Endothelial cell of umbilical vein (primary cell): ENCODE results near the gene WIZ. TPM values are rescaled to one million over a fixed set of nuclear protein-coding genes. Genes with fewer than 3 reads are reported as not detected.
"Not testable (repeated sequence)": the region's sequence is repeated elsewhere in the genome, so short reads cannot be mapped to it uniquely, and the experiment has no call there.

Experiments used
- BruUV-seq: library from RNA; stranded (reverse); fragments of 400-500 nt; replicated peaks from 2 replicates; lab custom pipeline; 2021; lab: Mats Ljungman, UMichigan
- CTCF ChIA-PET: fragments of 300-600, 350-600 bp; sonication (Branson Sonifier 250); formaldehyde crosslinking; loops from one replicate; lab custom pipeline; 2021; ENCODE audit warnings: antibody characterized with exemption, inconsistent platforms; lab: Charles Lee
- POLR2A ChIA-PET: fragments of 300-600, 350-600 bp; sonication (Branson Sonifier 250); formaldehyde crosslinking; loops from one replicate; lab custom pipeline; 2021; ENCODE audit warnings: antibody characterized with exemption, inconsistent platforms; lab: Charles Lee
- DNase-seq: peaks from one replicate; pipeline ENCODE4 v3.0.0-alpha.2; 2011; ENCODE audit warnings: low read depth, low spot score
- FAIRE-seq: peaks from 2 replicates; lab custom pipeline; 2011; peaks lifted over from hg19 to GRCh38; lab: Jason Lieb, UNC
- H2AFZ ChIP-seq: 2 replicates; pipeline ENCODE4 v1.6.0; 2012; ENCODE audit warnings: low read depth, low read length, control low read depth, inconsistent platforms
- H3K27ac ChIP-seq: 2 replicates; pipeline ENCODE4 v1.5.1; 2011; ENCODE audit warnings: low read depth, mild to moderate bottlenecking, control low read depth, low read length, moderate library complexity; ENCODE audit not compliant: insufficient read depth
- H3K27me3 ChIP-seq, 2 experiments: 2 replicates each; pipeline versions ENCODE4 v1.6.0 to v1.6.1; 2011; ENCODE audit warnings: low read length in 2 of 2, mixed read lengths in 1 of 2; ENCODE audit not compliant: control insufficient read depth in 2 of 2, insufficient read depth in 2 of 2
- H3K36me3 ChIP-seq, 2 experiments: 2 replicates in 1 of 2; 3 replicates in 1 of 2; pipeline ENCODE4 v1.5.1; 2011; ENCODE audit warnings: low read length in 2 of 2, mild to moderate bottlenecking in 1 of 2, moderate library complexity in 1 of 2; ENCODE audit not compliant: control insufficient read depth in 2 of 2, insufficient read depth in 2 of 2; ENCODE audit errors: extremely low read depth in 1 of 2
- H3K4me1 ChIP-seq: 3 replicates; pipeline ENCODE4 v1.5.1; 2011; ENCODE audit warnings: mild to moderate bottlenecking, low read length; ENCODE audit not compliant: control insufficient read depth, insufficient read depth; ENCODE audit errors: extremely low read depth
- H3K4me2 ChIP-seq: 2 replicates; pipeline ENCODE4 v1.6.1; 2011; ENCODE audit warnings: low read length, control low read depth, mixed read lengths; ENCODE audit not compliant: insufficient read depth
- H3K4me3 ChIP-seq, 3 experiments: fragments of 200-600 bp in 1 of 3; sonication (generic), shearing (Covaris generic) in 1 of 3; replicated peaks in 1 of 3; 2 replicates each; pipeline ENCODE4 v1.5.1; 2011 to 2016; ENCODE audit warnings: control low read depth in 3 of 3, low read length in 3 of 3, mild to moderate bottlenecking in 2 of 3, inconsistent platforms in 1 of 3, low read depth in 1 of 3, moderate library complexity in 1 of 3; ENCODE audit not compliant: insufficient read depth in 1 of 3
- H3K79me2 ChIP-seq: 2 replicates; pipeline ENCODE4 v1.6.0; 2012; ENCODE audit warnings: low read length, inconsistent platforms; ENCODE audit not compliant: control insufficient read depth, insufficient read depth
- H3K9ac ChIP-seq: replicated peaks from 2 replicates; pipeline ENCODE3; 2011; ENCODE audit warnings: low read length, control low read depth; ENCODE audit not compliant: insufficient read depth; ENCODE audit errors: extremely low read depth
- H3K9me1 ChIP-seq: replicated peaks from 3 replicates; pipeline ENCODE4 v1.6.0; 2011; ENCODE audit warnings: mild to moderate bottlenecking, low read length; ENCODE audit not compliant: control insufficient read depth, insufficient read depth; ENCODE audit errors: extremely low read depth
- H3K9me3 ChIP-seq: replicated peaks from 2 replicates; pipeline ENCODE4 v1.5.1; 2012; ENCODE audit warnings: low read length, inconsistent platforms; ENCODE audit not compliant: control insufficient read depth, insufficient read depth
- H4K20me1 ChIP-seq: replicated peaks from 2 replicates; pipeline ENCODE3; 2011; ENCODE audit warnings: mild to moderate bottlenecking, low read length; ENCODE audit not compliant: control insufficient read depth, insufficient read depth; ENCODE audit errors: extremely low read depth
- CTCF ChIP-seq, 2 donors: IDR thresholded peaks; 1 replicate in 1 of 2; 2 replicates in 1 of 2; pipeline ENCODE4 v1.5.1; 2011; ENCODE audit warnings: low read length in 2 of 2, mild to moderate bottlenecking in 2 of 2, moderate library complexity in 2 of 2, control low read depth in 1 of 2, inconsistent platforms in 1 of 2, low read depth in 1 of 2; ENCODE audit not compliant: insufficient read depth in 1 of 2; ENCODE audit errors: extremely low read depth in 1 of 2
- EZH2 ChIP-seq: IDR thresholded peaks from 2 replicates; pipeline ENCODE4 v1.6.1; 2012; ENCODE audit warnings: borderline replicate concordance, low read depth, mild to moderate bottlenecking, moderate library complexity, low read length, inconsistent platforms; ENCODE audit not compliant: severe bottlenecking
- FOS ChIP-seq: IDR thresholded peaks from 2 replicates; pipeline ENCODE4 v1.6.1; 2011; ENCODE audit warnings: mild to moderate bottlenecking, low read length, moderate library complexity, borderline replicate concordance; ENCODE audit not compliant: insufficient read depth
- MAX ChIP-seq: IDR thresholded peaks from 2 replicates; pipeline ENCODE4 v1.6.1; 2011; ENCODE audit not compliant: insufficient read depth, insufficient read length
- MYC ChIP-seq: IDR thresholded peaks from one replicate; pipeline ENCODE4 v1.6.1; 2011; ENCODE audit warnings: mild to moderate bottlenecking, low read depth, low read length
- dilution Hi-C: fragments of 300-500 bp; cut with MboI; formaldehyde crosslinking; loops from one replicate; pipeline ENCODE4 v1.15.0; 2019; ENCODE audit warnings: low sequenced_read_pairs; ENCODE audit not compliant: extremely low pct_ligation_motif_present
- intact Hi-C: fragments of 100-400 bp; cut with micrococcal nuclease; formaldehyde crosslinking; loops from one replicate; pipeline ENCODE4 v1.10.0; 2022
- polyA plus RNA-seq, 4 experiments: library from polyadenylated mRNA; depleted of rRNA in 3 of 4; stranded (reverse) in 3 of 4; unstranded in 1 of 4; fragments of >200 nt; gene quantifications; 2 replicates each; pipeline versions ENCODE4 v1.2.1 to v1.2.3, GENCODE V29; 2011 to 2012; ENCODE audit warnings: missing spikeins in 1 of 4
- total RNA-seq: library from RNA; stranded (reverse); gene quantifications from 2 replicates; pipeline ENCODE4 v1.2.3, GENCODE V29; 2021

Gene WIZ
- total and polyA plus RNA-seq, 2 donors (not counting 3 experiments of a cell fraction or from before 2014, with no cell fraction given), result 21.0 to 47.2 TPM

- no peak overlapping the region for H3K9ac ChIP-seq
- no peak overlapping the region for H3K4me3 ChIP-seq
- DNase-seq, result no peak
- H3K36me3 ChIP-seq, result no peaks in the 10 kb centered on the region
- H3K4me2 ChIP-seq, result no peak overlapping the region
- H3K9me1 ChIP-seq, result no peaks in the 10 kb centered on the region
- no peak overlapping the region for H3K27ac ChIP-seq
- H2AFZ ChIP-seq, result no peak overlapping the region
- intact Hi-C loops, result no loop called here
- dilution Hi-C loops, result no loop called here
- no peak for FAIRE-seq
- peaks cover 0 to 4% of the 10 kb centered on the region in 2 experiments for H3K27me3 ChIP-seq
- POLR2A ChIA-PET, result interaction anchor here (0.6 kb wide), 1 partner anchor 16 kb away, joined by 5 read pairs; no protein-coding TSS in a partner anchor
- no peaks in the 10 kb centered on the region for H3K4me1 ChIP-seq
- no TSS peak for BruUV-seq
- TF ChIP-seq FOS (no peak), MYC (no peak), CTCF (IDR thresholded peaks at IDR 0.05; ENCODE audit: extremely low read depth in 1 of 2, insufficient read depth in 1 of 2, low read depth in 1 of 2, low read length in 2 of 2) (no peak), MAX (no peak), EZH2 (no peak)
- H3K79me2 ChIP-seq, result no peaks in the 10 kb centered on the region
- CTCF ChIA-PET, result interaction anchor here (1.3 kb wide), 1 partner anchor 8 kb away, joined by 3 read pairs; no protein-coding TSS in a partner anchor
- no peaks in the 10 kb centered on the region for H4K20me1 ChIP-seq
- no peaks in the 10 kb centered on the region for H3K9me3 ChIP-seq
Measured at GRCh38 chr19:15475169-15475568, 25.4 kb upstream of the WIZ start.

- H3K9me3 ChIP-seq, H2AFZ ChIP-seq, H3K4me2 ChIP-seq, H3K4me3 ChIP-seq, DNase-seq, H4K20me1 ChIP-seq, FAIRE-seq, BruUV-seq, H3K9me1 ChIP-seq, CTCF ChIA-PET, dilution Hi-C loops, H3K4me1 ChIP-seq, H3K27me3 ChIP-seq, H3K36me3 ChIP-seq, H3K9ac ChIP-seq, H3K79me2 ChIP-seq, H3K27ac ChIP-seq, intact Hi-C loops: not testable (repeated sequence)
- POLR2A ChIA-PET, result interaction anchor here (0.7 kb wide), 1 partner anchor 80 kb away, joined by 14 read pairs; no protein-coding TSS in a partner anchor
Measured at GRCh38 chr19:15473821-15474220, 24.1 kb upstream of the WIZ start.
